ENCODE data around the gene CHD6.

GRCh38 chr20:41408156-41408794 lies 209.9 kb downstream of the CHD6 start:
- TF ChIP-seq CTCF (IDR thresholded peaks at IDR 0.05) (no peak), POLR2A (IDR thresholded peaks at IDR 0.05) (no peak)

Measured in prostate gland (tissue), 2 donors.